Anterior cingulate cortex (tissue), 58 donors: ENCODE data around the gene DCAF5.
"Not testable (repeated sequence)": the region's sequence is repeated elsewhere in the genome, so short reads cannot be mapped to it uniquely, and the experiment has no call there.

Source experiments
- DNase-seq, 58 donors: peaks; one replicate each; lab custom pipeline; 2025; lab: John Stamatoyannopoulos, UW

The DCAF5 gene

GRCh38 chr14:69152902-69153151, at the start of gene DCAF5:
TSS of gene DCAF5 (minus strand) at chr14:69153119. CDS start at chr14:69152978, 141 bp downstream.
- peak in 12 of 58 donors; percentile 31 to 85 (median 77) for DNase-seq

DNA sequence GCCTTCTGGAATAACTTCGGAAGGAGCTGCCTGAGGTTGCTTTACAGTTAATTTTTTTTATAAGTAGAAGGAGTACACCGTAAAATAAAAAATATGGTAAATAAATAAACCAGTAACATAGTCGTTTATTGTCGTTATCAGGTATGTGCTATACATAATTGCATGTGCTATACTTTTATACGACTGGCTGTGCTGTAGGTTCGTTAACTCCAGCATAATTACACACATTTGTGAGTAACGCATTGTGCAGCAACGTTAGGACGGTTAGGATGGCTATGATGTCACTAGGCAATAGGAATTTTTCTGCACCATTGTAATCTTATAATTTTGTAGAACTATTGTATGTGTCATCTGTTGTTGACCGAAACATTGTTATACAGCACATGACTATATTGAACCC, 46.9 kb upstream of the DCAF5 start:
- no peak for DNase-seq

DNA sequence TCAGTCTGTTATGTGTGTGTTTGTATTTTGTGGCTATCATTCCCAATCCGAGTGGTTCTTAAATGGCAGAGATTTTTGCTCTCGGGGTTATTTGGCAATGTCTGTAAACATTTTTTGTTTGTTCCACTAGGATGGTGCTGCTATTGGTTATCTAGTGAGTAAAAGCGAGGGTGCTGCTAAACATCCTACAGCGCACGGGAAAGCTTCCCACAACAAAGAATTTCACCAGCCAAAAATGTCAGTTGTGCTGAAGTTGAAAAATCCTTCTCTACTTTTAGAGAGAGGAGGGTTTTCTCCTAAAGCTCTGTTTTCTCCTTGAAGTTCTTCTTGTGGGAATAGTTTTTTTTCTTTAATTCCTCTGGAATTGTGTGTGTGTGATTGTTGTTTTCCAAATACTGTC, 40.8 kb upstream of the DCAF5 start:
- no peak for DNase-seq

- peak; percentile 47 to 95 (median 82) for DNase-seq
Measured at GRCh38 chr14:69191340-69192111, 38.6 kb upstream of the DCAF5 start, which contains the start of gene EXD2. TSS of gene EXD2 (plus strand) at chr14:69191498. CDS start at chr14:69209471, 17,973 bp downstream.

DNA sequence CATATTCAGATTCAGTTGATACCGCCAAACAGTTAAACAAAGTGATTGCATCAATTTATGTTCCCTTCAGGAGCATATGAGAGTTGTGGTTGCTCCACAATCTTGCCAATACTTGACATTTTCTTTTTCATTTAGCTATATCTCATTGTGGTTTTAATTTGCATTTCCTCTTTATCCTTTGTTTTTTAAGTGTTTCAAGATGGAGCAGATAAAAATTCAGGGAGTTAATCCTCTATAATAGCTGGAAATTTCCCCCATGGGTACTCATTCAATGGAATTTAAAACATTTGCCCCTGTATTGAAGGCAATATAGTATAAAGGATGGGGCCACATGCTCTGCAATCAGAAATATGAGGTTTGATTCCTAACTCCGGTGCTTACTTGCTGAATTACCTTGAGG, 37.3 kb upstream of the DCAF5 start:
- no peak for DNase-seq

DNA sequence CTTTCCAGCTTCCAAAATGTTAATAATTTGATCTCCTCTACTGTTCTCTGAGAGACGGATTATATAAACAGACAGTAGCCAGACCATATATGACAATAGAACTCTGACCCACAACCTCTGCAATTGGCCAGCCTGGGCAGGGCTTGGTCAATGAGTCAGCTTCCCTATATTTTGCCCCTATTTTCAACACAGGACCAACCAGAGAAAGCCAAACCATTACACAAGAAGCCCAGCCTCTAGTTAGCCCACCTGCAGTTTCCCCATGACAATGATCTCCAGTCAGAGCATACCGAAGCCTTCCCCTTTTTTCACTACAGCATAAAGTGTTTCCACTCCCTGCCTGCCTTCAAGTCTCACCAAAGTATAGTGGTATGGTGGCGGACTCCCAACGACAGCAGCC, 30.8 kb upstream of the DCAF5 start:
- no peak for DNase-seq

- not testable (repeated sequence) for DNase-seq
Measured at GRCh38 chr14:69182580-69182979, 29.7 kb upstream of the DCAF5 start.

DNA sequence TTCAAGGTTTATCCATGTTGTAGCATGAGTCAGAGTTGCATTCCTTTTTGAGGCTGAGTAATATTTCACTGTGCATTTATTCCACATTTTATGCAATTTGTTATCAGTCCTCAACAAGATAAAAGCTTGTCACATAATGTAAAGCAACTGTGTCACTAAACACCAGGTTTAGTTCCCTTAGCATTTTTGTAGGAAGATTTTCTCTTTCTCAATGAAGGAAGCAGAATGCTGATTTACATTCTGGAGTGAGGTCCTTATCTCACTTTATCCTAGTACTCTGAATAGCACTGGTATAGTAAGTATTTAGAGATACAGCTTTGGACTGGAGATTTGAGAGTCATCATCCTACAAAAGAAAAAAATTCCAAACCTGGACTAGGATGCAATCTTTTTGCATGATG, 28.6 kb upstream of the DCAF5 start:
- no peak for DNase-seq

GRCh38 chr14:69175130-69175529, 22.2 kb upstream of the DCAF5 start:
- no peak for DNase-seq

GRCh38 chr14:69171569-69171968, 18.6 kb upstream of the DCAF5 start:
- DNase-seq = no peak

GRCh38 chr14:69170839-69171238, 17.9 kb upstream of the DCAF5 start:
- DNase-seq = peak in 3 of 58 donors; percentile 8 to 39 (median 36)

DNA sequence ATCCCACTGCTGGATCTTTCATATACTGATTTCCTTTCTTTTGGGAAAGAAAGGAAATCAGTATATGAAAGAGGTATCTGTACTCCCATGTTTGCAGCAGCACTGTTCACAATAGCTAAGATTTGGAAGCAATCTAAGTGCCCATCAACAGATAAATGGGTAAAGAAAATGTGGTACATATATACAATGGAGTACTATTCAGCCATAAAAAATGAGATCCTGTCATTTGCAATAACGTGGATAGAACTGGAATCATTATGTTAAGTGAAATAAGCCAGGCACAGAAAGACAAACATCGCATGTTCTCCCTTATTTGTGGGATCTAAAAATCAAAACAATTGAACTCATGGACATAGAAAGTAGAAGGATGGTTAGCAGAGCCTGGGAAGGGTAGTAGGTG, 12.9 kb upstream of the DCAF5 start:
- not testable (repeated sequence) for DNase-seq

- no peak for DNase-seq
Measured at GRCh38 chr14:69161590-69161989, 8.7 kb upstream of the DCAF5 start.

GRCh38 chr14:69156224-69156623, 3.3 kb upstream of the DCAF5 start:
- no peak for DNase-seq

DNA sequence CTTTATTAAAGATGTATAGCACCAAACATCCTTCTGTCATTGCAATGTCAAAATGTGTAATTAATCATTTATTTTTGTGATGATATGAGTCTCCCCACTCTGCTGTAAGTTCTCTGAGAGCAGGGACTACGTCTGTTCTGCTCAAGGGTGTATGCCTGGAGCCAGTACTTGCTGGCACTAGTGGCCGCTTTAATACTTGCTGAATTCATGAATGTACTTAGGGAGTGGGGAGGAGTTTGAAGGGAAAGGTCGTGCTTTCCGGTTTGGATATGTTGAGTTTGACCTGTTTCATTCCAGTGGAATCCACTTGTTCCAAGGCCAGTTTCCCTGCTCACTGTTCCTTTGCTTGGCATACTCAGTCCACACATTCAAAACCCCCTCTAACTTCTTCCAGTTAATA, 1.9 kb upstream of the DCAF5 start:
- peak in 4 of 58 donors; percentile 2 to 17 (median 4) for DNase-seq

DNA sequence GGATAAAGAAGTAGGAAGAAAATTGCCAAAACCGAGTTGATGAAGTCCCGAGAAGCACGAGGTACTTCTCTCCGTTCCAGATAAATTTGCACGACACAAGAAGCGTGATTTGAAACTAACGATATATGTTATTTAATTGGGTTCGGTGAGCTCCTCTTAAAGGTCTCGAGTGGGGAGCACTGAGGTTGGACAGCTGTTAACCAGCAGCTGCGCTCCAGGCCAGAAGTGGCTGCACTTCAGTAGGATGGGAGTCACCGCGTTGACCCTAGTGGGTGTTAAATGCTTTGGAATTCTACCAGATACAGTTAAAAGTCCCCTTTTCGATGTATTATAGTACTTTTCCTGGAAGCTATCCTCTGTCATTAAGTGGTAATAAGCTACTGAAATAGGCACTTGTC, 953 bp upstream of the DCAF5 start:
- DNase-seq = peak in 2 of 58 donors; percentile 16 to 24

DNA sequence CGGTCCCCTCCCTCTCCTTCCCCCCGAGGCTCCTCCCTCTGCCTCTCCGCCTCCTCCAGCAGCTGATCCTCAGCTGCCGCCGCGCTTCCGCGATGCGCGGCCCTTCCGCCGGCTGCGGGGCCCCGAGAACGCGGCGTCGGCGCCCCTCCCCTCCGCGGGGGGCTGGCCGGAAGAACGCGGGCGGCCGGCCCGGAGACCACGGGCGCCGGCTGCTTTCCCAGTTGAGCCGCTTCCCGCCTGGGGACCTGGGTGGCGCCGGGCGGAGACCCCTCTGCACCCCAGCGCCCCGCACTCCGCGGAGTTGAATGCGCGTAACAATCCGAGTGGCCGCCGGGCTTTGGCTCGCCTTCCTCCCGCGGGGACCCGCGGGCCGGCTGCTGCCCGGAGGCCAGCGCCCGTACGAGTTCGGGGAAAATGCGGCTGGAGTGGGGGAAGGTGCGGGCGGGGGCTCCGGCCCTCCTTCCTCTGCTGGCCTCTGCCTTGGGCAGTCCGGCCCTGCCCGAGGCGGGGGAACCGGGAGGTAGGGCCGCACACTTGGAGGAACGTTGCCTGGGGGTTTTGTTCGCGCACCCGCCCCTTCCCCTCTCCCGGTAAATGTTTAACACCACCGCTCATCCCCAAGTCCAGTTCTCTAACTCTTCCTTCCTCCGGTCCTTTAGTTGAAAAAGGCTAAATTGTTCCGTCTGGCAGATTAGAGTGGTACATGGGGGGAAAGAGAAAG, 393 bp upstream of the DCAF5 start:
- DNase-seq = peak in 48 of 58 donors; percentile 28 to 92 (median 80)

GRCh38 chr14:69152181-69152901, 578 bp downstream of the DCAF5 start:
- peak in 13 of 58 donors; percentile 12 to 73 (median 43) for DNase-seq

DNA sequence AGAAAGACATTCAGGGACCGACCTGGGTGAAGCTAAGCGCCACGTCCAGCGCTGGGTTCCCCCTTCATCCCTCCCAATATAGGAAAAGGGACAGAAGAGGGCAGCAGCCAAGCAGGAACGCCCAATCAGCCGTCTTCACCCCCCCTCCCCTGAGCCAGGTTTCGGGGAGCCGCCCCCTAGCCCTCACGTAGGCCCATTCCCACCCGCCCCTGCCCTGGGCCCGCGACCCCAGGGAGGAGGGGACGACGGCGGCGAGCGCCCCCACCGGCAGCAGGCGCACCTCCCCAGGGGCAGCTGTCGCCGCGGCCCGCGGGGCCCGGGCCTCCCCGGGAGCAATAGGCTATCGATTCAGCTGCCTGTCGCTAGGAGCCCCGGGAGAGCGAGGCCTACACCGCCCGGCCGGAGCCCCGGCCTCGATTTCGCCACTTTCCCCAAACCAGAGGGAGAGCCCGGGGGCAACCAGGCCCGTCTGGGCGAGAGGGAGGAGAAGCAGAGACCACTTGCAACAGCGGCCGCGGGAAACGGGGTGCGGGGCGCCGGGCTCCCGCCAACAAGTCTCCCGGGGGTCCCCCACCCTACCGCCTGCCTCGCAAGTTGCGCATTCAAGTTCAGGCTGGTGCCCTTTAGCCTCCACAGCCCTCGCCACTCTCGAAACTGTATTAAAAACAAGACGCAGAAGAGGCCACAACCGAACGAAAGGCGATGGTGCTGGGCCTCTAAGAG, 1.3 kb downstream of the DCAF5 start:
- peak in 57 of 58 donors; percentile 19 to 89 (median 67) for DNase-seq

DNA sequence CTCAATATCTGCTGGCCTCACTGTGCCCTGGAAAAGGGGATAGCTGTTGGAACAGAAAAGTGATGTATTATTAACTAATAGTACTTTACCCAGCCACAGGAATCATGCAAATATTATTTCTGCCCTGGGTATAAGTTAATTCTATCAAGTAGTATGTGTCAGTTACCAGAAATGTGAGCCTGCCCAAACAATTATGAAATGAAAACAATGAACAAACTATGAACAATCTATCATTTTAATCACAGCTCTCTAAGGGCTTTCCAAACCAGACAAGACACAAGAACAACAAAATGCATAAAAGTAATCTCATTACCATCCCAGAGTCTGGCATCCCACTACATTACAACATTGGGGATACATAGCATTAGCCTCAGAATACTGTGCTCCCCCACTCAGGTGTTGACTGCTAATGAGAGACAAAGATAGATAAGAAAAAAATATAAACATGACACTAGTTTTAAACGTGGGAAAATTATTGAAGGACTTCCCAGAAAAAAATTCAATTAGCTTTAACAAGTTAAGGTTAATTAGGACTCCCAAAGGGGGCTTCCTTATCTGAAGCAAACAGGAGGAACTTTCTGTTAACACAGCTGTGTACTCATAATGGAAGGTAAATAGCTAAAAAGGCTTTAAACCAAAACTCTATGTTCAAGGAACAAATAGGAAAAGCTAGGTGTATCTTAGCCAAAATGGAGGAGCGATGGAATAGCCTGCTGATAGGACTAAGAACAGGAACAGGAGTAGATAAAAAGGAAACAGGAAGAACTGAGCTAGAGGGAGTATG, 3.3 kb downstream of the DCAF5 start:
- DNase-seq = no peak
